Effector memory CD4-positive, alpha-beta T cell (primary cell): ENCODE measurements around the gene GBP5.
"Not testable (repeated sequence)": the region's sequence is repeated elsewhere in the genome, so short reads cannot be mapped to it uniquely, and the experiment has no call there.

Experiments used
- DNase-seq, 3 donors: peaks; one replicate each; pipeline ENCODE4 v3.0.0-alpha.2; 2020
- H3K27ac ChIP-seq: 2 replicates; pipeline ENCODE4 v1.7.0; 2013; ENCODE audit warnings: mild to moderate bottlenecking, low read length, moderate library complexity; ENCODE audit not compliant: insufficient read depth, poor library complexity, severe bottlenecking
- H3K27me3 ChIP-seq: replicated peaks from 2 replicates; pipeline ENCODE4 v1.7.0; 2013; ENCODE audit warnings: mild to moderate bottlenecking, low read length; ENCODE audit not compliant: insufficient read depth, control insufficient read depth, poor library complexity, severe bottlenecking
- H3K36me3 ChIP-seq: 2 replicates; pipeline ENCODE4 v1.7.0; 2013; ENCODE audit warnings: mild to moderate bottlenecking, low read length, moderate library complexity; ENCODE audit not compliant: control insufficient read depth, insufficient read depth
- H3K4me1 ChIP-seq: 2 replicates; pipeline ENCODE4 v1.7.0; 2013; ENCODE audit warnings: low read length, mild to moderate bottlenecking; ENCODE audit not compliant: control insufficient read depth, insufficient read depth, poor library complexity, severe bottlenecking
- H3K4me3 ChIP-seq: 2 replicates; pipeline ENCODE4 v1.7.0; 2013; ENCODE audit warnings: low read length, low read depth, mild to moderate bottlenecking; ENCODE audit not compliant: insufficient read depth, poor library complexity, severe bottlenecking
- H3K9me3 ChIP-seq: 2 replicates; pipeline ENCODE4 v1.7.0; 2013; ENCODE audit warnings: mild to moderate bottlenecking, low read length, moderate library complexity; ENCODE audit not compliant: control insufficient read depth

The GBP5 gene

DNA sequence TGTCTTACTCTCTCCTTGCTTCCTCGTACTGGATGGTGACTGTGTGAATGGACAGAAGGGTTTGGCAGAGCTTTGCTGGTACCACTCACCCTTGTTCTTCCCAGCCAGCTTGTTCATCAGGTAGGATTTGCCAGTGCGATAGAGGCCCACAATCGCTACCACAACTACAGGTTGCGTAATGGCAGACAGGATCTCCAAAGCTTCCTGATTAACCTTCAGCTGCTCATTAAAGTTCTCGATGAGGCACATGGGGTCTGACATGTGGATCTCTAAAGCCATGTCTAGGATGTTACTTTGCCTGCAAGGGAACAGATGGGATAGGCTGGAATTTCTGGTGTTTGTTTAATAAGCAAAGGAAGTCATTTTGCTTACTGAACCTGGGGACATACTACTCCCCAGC lies 3.4 kb downstream of the GBP5 start:
- no peak for DNase-seq
- no peak overlapping the region for H3K27ac ChIP-seq
- peaks cover 23% of the 10 kb centered on the region for H3K36me3 ChIP-seq
- H3K4me3 ChIP-seq, result no peak overlapping the region
- peaks cover 5% of the 10 kb centered on the region for H3K4me1 ChIP-seq
- no peaks in the 10 kb centered on the region for H3K27me3 ChIP-seq
- H3K9me3 ChIP-seq, result no peaks in the 10 kb centered on the region

DNA sequence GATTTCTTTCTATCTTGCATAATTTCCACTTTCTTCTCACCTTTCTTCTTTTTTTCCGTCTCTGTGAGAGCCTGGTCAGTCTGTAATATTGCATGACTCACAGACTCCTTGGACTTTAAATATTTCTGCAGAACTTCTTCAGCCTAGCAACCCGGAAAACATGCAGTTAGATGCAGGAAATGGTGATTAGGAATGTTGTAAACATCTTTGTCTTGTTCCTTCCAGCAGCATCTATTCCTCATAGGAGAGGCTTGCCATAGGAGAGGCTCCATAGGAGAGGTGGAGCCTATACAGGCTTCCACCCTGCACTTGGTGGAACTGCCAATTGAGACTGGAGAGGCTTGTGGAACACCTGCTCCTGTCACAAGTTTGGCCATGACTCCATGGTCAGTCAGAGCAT lies 10.0 kb downstream of the GBP5 start:
- peaks cover 33% of the 10 kb centered on the region for H3K4me1 ChIP-seq
- H3K27me3 ChIP-seq, result no peaks in the 10 kb centered on the region
- H3K36me3 ChIP-seq, result peaks cover 31% of the 10 kb centered on the region
- no peaks in the 10 kb centered on the region for H3K9me3 ChIP-seq
- no peak overlapping the region for H3K4me3 ChIP-seq
- no peak for DNase-seq
- no peak overlapping the region for H3K27ac ChIP-seq

DNA sequence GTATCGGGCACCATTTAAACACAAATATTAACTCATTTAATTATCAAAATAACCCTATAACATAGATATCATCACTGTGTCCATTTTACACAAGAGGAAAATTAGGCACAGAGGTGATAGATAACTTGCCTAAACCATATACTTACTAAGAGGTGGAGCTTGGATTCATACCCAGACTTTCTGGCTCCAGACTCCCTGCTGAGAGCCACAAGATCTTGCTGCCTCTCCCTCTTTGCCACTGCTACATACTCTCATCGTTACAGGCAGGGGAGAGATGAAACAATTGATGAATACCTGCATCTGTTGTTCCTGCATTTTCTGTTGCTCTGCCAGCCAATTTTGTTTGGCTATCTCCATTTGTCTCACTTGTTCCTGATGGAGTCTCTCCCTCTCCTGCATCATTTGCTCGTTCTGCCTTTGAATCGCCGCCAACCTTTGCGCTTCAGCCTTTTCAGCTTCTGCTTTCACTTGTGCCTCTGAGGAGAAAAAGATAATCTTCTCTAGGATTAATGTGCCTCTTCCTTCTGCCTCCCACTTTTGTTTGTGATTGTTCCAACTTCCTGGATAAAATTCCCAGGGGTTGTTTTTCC lies 10.6 kb downstream of the GBP5 start:
- no peaks in the 10 kb centered on the region for H3K27me3 ChIP-seq
- no peak for DNase-seq
- peaks cover 32% of the 10 kb centered on the region for H3K4me1 ChIP-seq
- H3K36me3 ChIP-seq, result peaks cover 28% of the 10 kb centered on the region
- no peaks in the 10 kb centered on the region for H3K9me3 ChIP-seq
- H3K27ac ChIP-seq, result no peak overlapping the region
- no peak overlapping the region for H3K4me3 ChIP-seq

DNA sequence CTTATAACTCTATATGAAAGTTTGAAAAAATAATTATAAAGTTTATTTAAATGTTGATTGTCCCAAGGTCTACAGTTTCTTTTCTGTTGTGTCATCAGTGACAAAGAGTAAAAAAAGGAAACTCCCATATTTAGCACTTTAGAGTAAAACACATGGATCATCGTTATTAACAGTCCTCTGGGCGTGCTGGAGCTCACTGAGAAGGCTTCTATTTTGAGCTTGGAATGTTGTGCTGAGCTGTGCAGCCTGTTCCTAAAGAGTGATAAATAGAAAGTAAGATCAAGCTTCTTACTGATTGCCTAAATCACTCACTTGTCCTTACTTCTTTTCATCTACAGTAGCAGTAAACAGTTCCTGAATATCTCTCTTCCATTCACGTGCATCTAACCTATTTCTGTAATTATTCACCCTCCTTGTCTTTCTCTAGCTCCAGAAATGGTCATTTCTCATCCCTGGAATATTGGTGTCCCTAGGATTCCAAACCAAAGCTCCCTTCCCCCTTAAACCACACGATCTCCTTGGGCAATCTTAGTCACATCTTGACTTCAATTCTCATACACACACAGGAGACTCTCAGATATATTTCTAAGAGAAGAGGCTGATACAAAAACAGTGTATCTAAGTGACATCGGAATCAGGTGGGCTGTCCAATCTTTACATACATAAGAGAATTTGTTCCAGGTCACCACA lies 11.9 kb downstream of the GBP5 start:
- peaks cover 32% of the 10 kb centered on the region for H3K4me1 ChIP-seq
- no peak overlapping the region for H3K27ac ChIP-seq
- peaks cover 26% of the 10 kb centered on the region for H3K36me3 ChIP-seq
- H3K4me3 ChIP-seq, result no peak overlapping the region
- no peaks in the 10 kb centered on the region for H3K27me3 ChIP-seq
- no peaks in the 10 kb centered on the region for H3K9me3 ChIP-seq
- no peak for DNase-seq

DNA sequence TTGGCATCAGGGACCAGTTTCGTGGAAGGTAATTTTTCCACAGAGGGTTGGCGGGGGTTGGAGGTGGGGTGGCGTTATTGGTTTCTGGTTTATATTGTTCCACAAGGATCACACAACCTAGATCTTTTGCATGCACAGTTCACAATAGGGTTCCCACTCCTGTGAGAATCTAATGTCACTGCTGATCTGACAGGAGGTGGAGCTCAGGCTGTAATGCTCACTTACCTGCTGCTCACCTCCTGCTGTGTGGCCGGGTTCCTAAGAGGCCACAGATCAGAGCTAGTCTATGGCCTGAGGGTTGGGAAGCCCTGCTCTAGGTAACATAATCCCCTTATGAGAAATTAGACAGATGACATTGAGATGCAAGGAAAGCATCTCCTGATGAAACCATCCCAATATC lies 12.6 kb downstream of the GBP5 start:
- H3K9me3 ChIP-seq, result no peaks in the 10 kb centered on the region
- peaks cover 26% of the 10 kb centered on the region for H3K36me3 ChIP-seq
- peak overlapping the region; percentile 30 for H3K27ac ChIP-seq
- DNase-seq, result no peak
- H3K4me1 ChIP-seq, result peaks cover 32% of the 10 kb centered on the region
- H3K4me3 ChIP-seq, result peak overlapping the region; percentile 18
- H3K27me3 ChIP-seq, result no peaks in the 10 kb centered on the region

DNA sequence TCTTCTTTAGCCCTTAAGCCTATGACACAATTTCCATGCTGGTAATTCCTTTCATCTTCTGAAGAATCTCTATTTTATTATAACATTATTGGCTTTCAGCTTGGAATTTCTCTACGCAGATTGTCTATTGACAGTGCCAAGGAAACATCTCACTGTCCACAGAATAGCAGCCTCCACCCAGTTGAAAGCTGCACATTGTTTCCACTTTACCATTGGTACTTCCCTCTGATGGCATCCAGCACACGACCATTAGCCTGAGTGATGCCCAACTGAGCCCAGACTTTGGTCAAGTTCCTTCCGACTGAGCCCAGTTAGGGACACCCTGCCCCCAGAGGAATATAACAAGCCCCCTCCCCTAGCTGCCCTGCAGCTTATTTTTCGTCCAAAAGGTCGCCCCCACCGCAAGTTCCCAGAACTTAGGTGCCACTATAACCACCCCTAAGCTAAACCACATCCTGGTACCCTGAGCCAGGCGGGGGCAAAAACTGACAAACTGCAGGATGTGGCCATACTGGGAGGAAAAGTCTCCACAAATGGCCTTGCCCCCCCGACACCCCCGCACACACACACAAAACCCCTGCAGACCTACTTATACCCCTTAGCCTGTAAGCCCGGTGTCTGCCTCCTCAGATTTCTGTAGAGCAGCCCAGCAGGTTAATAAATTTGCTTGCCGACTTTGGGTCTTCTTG lies 13.2 kb downstream of the GBP5 start:
- Histone ChIP-seq H3K27ac (peak overlapping the region; percentile 30), H3K36me3 (peaks cover 20% of the 10 kb centered on the region), H3K27me3 (no peaks in the 10 kb centered on the region), H3K4me1 (peaks cover 32% of the 10 kb centered on the region), H3K9me3 (no peaks in the 10 kb centered on the region), H3K4me3 (peak overlapping the region; percentile 18)
- peak in 1 of 3 donors; percentile 18 for DNase-seq

DNA sequence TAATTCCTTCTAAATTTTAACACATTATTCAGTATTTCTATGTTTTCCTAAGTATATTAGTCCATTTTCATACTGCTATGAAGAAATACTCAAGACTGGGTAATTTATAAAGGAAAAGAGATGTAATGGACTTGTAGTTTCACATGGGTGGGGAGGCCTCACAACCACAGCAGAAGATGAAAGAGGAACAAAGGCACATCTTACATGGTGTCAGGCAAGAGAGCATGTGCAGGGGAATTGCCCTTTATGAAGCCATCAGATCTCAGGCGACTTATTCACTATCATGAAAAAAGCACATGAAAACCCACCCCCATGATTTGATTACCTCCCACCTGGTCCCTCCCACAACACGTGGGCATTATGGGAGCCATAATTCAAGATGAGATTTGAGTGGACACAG lies 15.6 kb downstream of the GBP5 start:
- H3K9me3 ChIP-seq, result no peaks in the 10 kb centered on the region
- no peak for DNase-seq
- no peak overlapping the region for H3K4me3 ChIP-seq
- H3K27me3 ChIP-seq, result no peaks in the 10 kb centered on the region
- peaks cover 21% of the 10 kb centered on the region for H3K4me1 ChIP-seq
- no peak overlapping the region for H3K27ac ChIP-seq
- peaks cover under 1% of the 10 kb centered on the region for H3K36me3 ChIP-seq

DNA sequence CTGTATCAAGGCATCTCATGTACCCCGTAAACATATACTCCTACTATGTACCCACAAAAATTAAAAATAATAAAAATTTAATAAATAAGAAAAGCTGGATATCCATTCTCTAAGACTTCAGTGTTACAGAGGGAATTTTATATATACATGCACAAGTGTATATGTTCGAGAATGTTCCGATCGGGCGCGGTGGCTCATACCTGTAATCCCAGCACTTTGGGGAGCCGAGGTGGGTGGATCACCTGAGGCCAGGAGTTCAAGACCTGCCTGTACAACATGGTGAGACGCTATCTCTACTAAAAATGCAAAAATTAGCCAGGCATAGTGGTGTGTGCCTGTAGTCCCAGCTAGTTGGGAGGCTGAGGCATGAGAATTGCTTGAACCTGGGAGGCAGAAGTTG lies 17.1 kb downstream of the GBP5 start:
- H3K4me1 ChIP-seq, result peaks cover 15% of the 10 kb centered on the region
- H3K9me3 ChIP-seq, H3K27me3 ChIP-seq, H3K36me3 ChIP-seq, H3K4me3 ChIP-seq, DNase-seq, H3K27ac ChIP-seq: not testable (repeated sequence)

DNA sequence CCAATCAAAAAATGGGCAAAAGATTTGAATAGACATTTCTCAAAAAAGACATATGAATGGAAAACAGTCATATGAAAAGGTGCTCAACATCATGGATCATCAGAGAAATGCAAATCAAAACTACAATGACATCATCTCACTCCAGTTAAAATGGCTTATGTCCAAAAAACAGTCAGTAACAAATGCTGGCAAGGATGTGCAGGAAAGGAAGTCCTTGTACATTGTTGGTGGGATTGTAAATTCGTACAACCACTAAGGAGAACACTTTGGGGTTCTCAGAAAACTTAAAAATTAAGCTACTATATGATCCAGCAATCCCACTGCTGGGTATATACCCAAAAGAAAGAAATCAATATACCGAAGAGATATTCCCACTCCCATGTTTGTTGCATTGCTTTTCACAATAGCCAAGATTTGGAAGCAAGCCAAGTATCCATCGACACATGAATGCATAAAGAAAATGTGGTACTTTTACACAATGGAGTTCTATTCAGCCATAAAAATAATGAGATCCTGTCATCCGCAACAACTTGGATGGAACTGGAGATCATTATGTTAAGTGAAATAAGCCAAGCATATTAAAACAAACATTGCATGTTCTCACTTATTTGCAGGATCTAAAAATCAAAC lies 17.9 kb downstream of the GBP5 start:
- no peak overlapping the region for H3K27ac ChIP-seq
- H3K9me3 ChIP-seq, result no peaks in the 10 kb centered on the region
- H3K4me3 ChIP-seq, result no peak overlapping the region
- H3K27me3 ChIP-seq, result no peaks in the 10 kb centered on the region
- H3K4me1 ChIP-seq, result peaks cover 9% of the 10 kb centered on the region
- no peak for DNase-seq
- no peaks in the 10 kb centered on the region for H3K36me3 ChIP-seq

DNA sequence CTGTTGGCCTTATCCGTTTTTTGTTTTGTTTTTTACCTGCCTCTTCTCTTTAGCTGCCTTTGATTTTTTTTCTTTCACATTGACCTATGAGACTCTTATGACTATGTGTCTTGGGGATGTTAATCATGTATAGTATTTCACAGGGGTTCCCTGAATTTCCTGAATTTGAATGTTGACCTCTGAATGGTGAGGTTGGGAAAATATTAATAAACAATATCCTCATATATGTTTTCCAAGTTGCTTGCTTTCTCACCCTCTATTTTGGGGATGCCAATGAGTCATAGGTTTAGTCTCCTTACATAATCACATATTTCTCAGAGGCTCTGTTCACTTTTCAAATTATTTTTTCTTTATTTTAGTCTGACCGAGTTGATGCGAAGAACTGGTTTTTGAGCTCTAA lies 29.6 kb downstream of the GBP5 start:
- Histone ChIP-seq H3K27ac (no peak overlapping the region), H3K9me3 (no peaks in the 10 kb centered on the region), H3K4me1 (no peaks in the 10 kb centered on the region), H3K36me3 (no peaks in the 10 kb centered on the region), H3K4me3 (no peak overlapping the region), H3K27me3 (no peaks in the 10 kb centered on the region)
- DNase-seq, result no peak
